Common myeloid progenitor, CD34-positive (primary cell): ENCODE results near the gene PTPN3.

ENCODE experiments used
- CTCF ChIA-PET: fragments of 350-600 bp; sonication (Branson Sonifier 250); formaldehyde crosslinking; loops from one replicate; lab custom pipeline; 2021; ENCODE audit warnings: antibody characterized with exemption; lab: Charles Lee
- POLR2A ChIA-PET: fragments of 350-600 bp; sonication (Branson Sonifier 250); formaldehyde crosslinking; loops from one replicate; lab custom pipeline; 2021; ENCODE audit warnings: antibody characterized with exemption; lab: Charles Lee
- DNase-seq, 3 donors: peaks; one replicate each; pipeline versions ENCODE4 v3.0.0 to v3.0.0-alpha.2; 2013
- H3K27ac ChIP-seq, 2 experiments: 1 replicate in 1 of 2; 2 replicates in 1 of 2; pipeline ENCODE4 v1.7.0; 2013; ENCODE audit warnings: inconsistent platforms in 2 of 2, low read length in 2 of 2, mild to moderate bottlenecking in 2 of 2, low read depth in 1 of 2, moderate library complexity in 1 of 2; ENCODE audit not compliant: severe bottlenecking in 2 of 2, insufficient read depth in 1 of 2, poor library complexity in 1 of 2
- H3K27me3 ChIP-seq, 5 experiments: replicated peaks in 2 of 5; 1 replicate in 3 of 5; 2 replicates in 2 of 5; pipeline versions ENCODE4 v1.6.1 to v1.7.0; 2013; ENCODE audit warnings: low read length in 4 of 5, mild to moderate bottlenecking in 2 of 5, moderate library complexity in 2 of 5, inconsistent platforms in 1 of 5; ENCODE audit not compliant: insufficient read depth in 5 of 5, control insufficient read depth in 4 of 5
- H3K36me3 ChIP-seq, 4 experiments: 1 replicate in 2 of 4; 2 replicates in 2 of 4; pipeline versions ENCODE4 v1.6.1 to v1.7.0; 2013; ENCODE audit warnings: low read length in 3 of 4, control low read depth in 1 of 4, mild to moderate bottlenecking in 1 of 4; ENCODE audit not compliant: control insufficient read depth in 4 of 4, insufficient read depth in 4 of 4
- H3K4me1 ChIP-seq, 4 experiments: 1 replicate in 3 of 4; 2 replicates in 1 of 4; pipeline versions ENCODE4 v1.6.1 to v1.7.1; 2013; ENCODE audit warnings: low read length in 3 of 4, mild to moderate bottlenecking in 3 of 4, control low read depth in 1 of 4, inconsistent platforms in 1 of 4, moderate library complexity in 1 of 4; ENCODE audit not compliant: control insufficient read depth in 4 of 4, insufficient read depth in 4 of 4; ENCODE audit errors: control extremely low read depth in 1 of 4
- H3K4me3 ChIP-seq, 7 experiments: 1 replicate in 4 of 7; 2 replicates in 3 of 7; pipeline versions ENCODE4 v1.5.1 to v1.7.0; 2013; ENCODE audit warnings: mild to moderate bottlenecking in 7 of 7, low read length in 6 of 7, moderate library complexity in 6 of 7, inconsistent platforms in 2 of 7, low read depth in 2 of 7, control low read depth in 1 of 7; ENCODE audit not compliant: insufficient read depth in 4 of 7, control insufficient read depth in 1 of 7; ENCODE audit errors: extremely low read depth in 1 of 7
- H3K9me3 ChIP-seq, 5 experiments: 1 replicate in 4 of 5; 2 replicates in 1 of 5; pipeline versions ENCODE4 v1.6.1 to v1.7.1; 2013; ENCODE audit warnings: low read length in 4 of 5, mild to moderate bottlenecking in 2 of 5, inconsistent platforms in 1 of 5, low read depth in 1 of 5, moderate library complexity in 1 of 5; ENCODE audit not compliant: control insufficient read depth in 4 of 5, insufficient read depth in 2 of 5; ENCODE audit errors: control extremely low read depth in 1 of 5
- WGBS: methylation state at CpG from one replicate; pipeline ENCODE4 v1.1.5; 2013; ENCODE audit not compliant: insufficient coverage; 5-methylcytosine and 5-hydroxymethylcytosine counted together

Gene PTPN3

DNA sequence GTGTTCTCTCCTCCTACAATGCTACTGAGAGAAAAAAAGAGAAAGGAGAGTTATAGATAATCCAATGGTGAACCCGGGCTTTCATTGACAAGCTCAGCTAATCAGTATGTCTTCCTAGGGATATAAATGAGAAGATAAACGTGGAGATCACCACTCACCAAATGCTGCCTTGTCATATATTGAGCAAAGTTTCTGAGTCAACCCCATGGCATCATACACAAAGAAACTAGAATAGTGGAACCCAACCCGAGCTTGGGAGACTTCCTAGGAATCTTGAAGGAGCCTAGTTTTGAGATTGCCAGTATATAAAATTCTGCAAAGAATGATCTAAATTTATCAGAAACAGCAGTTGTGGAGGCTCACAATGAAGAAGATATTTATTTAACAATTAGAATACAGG, 47.8 kb downstream of the PTPN3 start:
- CTCF ChIA-PET, result interaction anchor here (1.0 to 4.2 kb wide), 6 partner anchors 8 to 48 kb away, joined by 3 to 19 read pairs (median 3); no protein-coding TSS in a partner anchor

DNA sequence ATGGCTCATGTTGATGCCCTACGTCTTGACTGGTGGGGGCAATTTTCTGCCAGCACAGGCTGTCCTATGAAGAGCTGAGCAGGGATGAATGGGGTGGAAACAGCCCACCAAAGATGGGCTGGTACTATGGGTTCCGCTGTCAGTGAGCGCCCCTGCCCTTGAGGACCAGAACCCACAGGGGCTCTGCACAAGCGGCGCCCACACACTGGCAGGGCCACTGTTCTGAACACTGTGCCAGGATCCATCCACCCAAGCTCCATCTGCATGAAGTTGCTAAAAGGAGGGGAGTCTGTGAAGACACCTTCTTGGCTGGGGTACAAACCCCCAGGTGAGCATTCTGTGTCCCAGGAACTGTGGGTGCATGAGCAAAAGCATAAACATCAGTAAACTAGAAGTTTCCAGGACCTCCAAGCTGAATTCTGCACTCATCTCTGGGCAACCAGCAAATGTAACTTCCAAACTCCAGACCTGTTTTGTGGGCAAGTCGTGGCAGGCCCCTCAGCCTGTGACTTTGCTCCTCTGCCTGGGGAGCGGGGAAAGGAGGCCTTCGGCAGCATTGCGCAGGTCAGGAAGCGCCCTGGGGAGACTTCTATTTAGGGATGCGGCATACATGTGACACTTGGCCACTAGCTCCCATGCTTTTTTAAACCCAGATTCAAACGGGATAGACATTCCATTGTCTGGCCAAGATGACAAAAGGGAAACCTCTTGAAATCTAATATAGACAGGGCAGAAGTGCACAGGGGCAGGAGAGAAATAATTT, 48.9 kb downstream of the PTPN3 start:
- Histone ChIP-seq H3K27ac (no peak overlapping the region), H3K4me1 (peaks cover 0 to 3% (median 0%) of the 10 kb centered on the region in 4 experiments), H3K27me3 (peaks cover 11 to 93% (median 45%) of the 10 kb centered on the region in 5 experiments), H3K9me3 (no peaks in the 10 kb centered on the region), H3K36me3 (no peaks in the 10 kb centered on the region), H3K4me3 (no peak overlapping the region)
- 92% methylated on average over 9 of the region's 12 CpGs for WGBS
- CTCF ChIA-PET, result interaction anchor here (0.9 to 4.2 kb wide), 5 partner anchors 8 to 22 kb away, joined by 3 to 19 read pairs (median 3); no protein-coding TSS in a partner anchor
- no peak for DNase-seq
- POLR2A ChIA-PET, result interaction anchor here (0.7 kb wide), 1 partner anchor 24 kb away, joined by 5 read pairs; no protein-coding TSS in a partner anchor

More for the DNA sequence above, 47.8 kb downstream of the PTPN3 start:
- H3K36me3 ChIP-seq, result no peaks in the 10 kb centered on the region
- DNase-seq, result no peak
- no peaks in the 10 kb centered on the region for H3K9me3 ChIP-seq
- H3K27me3 ChIP-seq, result peaks cover 10 to 95% (median 48%) of the 10 kb centered on the region in 5 experiments
- H3K27ac ChIP-seq, result no peak overlapping the region
- H3K4me3 ChIP-seq, result no peak overlapping the region
- POLR2A ChIA-PET, result no interaction called here
- 80% methylated on average over 1 of the region's 3 CpGs for WGBS
- peaks cover 0 to 3% (median 0%) of the 10 kb centered on the region in 4 experiments for H3K4me1 ChIP-seq

GRCh38 chr9:109448223-109448622, 49.9 kb downstream of the PTPN3 start:
- Histone ChIP-seq H3K9me3 (no peaks in the 10 kb centered on the region), H3K36me3 (no peaks in the 10 kb centered on the region), H3K4me3 (no peak overlapping the region), H3K4me1 (peaks cover 0 to 3% (median 0%) of the 10 kb centered on the region in 4 experiments), H3K27me3 (peaks cover 12 to 93% (median 48%) of the 10 kb centered on the region in 5 experiments), H3K27ac (no peak overlapping the region)
- POLR2A ChIA-PET, result no interaction called here
- CTCF ChIA-PET, result interaction anchor here (1.1 to 4.2 kb wide), 4 partner anchors 11 to 23 kb away, joined by 3 to 19 read pairs (median 4); no protein-coding TSS in a partner anchor
- peak in 1 of 3 donors; percentile 10 for DNase-seq
- WGBS, result 100% methylated on average over 3 of the region's 3 CpGs

DNA sequence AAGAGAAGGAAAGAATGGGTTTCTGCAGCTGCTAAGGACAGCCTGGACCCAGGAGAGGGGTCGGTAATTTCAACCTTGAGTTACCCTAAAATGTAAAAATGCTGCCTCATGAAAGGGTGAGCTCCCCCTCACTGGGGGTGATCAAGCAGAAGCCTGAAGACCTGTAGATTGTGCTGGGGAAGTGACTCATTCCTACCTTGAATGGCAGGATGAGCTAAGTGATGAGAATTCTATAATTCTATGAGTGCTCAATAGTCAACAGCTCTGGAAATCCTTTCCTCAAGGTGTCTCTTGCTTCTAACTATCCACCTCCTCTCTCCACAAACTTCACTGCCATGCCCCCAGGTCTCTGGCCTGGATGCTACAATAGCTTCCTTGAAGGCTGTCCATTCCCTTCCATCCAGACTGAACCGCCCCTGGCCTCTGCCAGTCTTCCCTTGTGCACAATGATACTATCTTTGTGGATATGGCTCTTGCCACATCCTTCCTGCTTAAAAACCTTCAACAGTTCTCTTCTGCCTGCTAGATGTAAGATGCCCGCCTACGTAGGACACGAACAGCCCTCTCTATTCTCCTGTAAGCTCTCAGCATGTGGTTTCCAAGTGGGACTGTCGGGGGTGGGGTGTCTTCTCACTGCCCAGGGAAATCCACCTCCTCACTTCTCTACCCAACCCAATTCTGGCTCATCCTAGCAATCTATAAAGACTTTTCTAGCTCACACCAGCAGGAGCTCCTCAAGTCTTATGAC, 50.6 kb downstream of the PTPN3 start:
- 37% methylated on average over 6 of the region's 6 CpGs for WGBS
- Histone ChIP-seq H3K4me1 (peaks cover 0 to 3% (median 0%) of the 10 kb centered on the region in 4 experiments), H3K4me3 (no peak overlapping the region), H3K27ac (no peak overlapping the region), H3K36me3 (no peaks in the 10 kb centered on the region), H3K9me3 (no peaks in the 10 kb centered on the region), H3K27me3 (peaks cover 12 to 92% (median 46%) of the 10 kb centered on the region in 5 experiments)
- DNase-seq, result peak in 2 of 3 donors; percentile 19 to 28
- CTCF ChIA-PET, result interaction anchor here (0.6 to 4.2 kb wide), 5 partner anchors 12 to 37 kb away, joined by 3 to 19 read pairs (median 3); no protein-coding TSS in a partner anchor
- POLR2A ChIA-PET, result no interaction called here

DNA sequence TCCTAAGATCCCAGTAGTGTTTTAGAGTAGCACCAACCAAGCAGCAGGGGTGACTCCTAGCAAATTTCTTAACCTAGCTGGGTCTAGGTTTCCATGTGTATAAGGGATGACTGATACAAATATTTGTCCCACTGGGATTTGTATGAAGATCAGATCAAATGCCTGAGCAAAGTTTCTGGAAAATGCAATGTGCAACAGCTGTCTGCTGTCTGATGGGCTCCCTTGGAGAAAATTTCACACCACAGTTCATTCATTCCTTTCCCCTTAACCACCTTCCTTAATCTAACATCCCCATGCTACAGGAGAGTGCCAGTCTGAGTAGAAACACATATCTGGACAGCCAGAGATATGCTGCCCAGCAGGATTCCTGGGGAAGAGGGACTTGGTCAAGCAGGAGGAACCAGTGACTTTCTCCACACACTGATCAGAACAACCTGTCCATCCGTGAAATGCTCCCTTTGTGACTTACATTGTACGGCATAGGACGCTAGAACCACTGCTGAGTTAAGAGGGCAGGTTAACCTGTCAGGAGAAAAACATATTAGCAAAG, 53.3 kb downstream of the PTPN3 start:
- DNase-seq, result no peak
- H3K27me3 ChIP-seq, result peaks cover 10 to 97% (median 36%) of the 10 kb centered on the region in 5 experiments
- no peak overlapping the region for H3K4me3 ChIP-seq
- ChIA-PET POLR2A (no interaction called here), CTCF (interaction anchor here (1.3 to 1.4 kb wide), 2 partner anchors 9 to 25 kb away, joined by 3 to 4 read pairs; no protein-coding TSS in a partner anchor)
- peaks cover 0 to 3% (median 1%) of the 10 kb centered on the region in 4 experiments for H3K4me1 ChIP-seq
- WGBS, result 86% methylated on average over 2 of the region's 3 CpGs
- H3K9me3 ChIP-seq, result no peaks in the 10 kb centered on the region
- no peak overlapping the region for H3K27ac ChIP-seq
- no peaks in the 10 kb centered on the region for H3K36me3 ChIP-seq

- CTCF ChIA-PET, result interaction anchor here (1.0 to 1.3 kb wide), 5 partner anchors 8 to 28 kb away, joined by 3 to 4 read pairs (median 3); no protein-coding TSS in a partner anchor
- POLR2A ChIA-PET, result no interaction called here
- no peak for DNase-seq
Measured at GRCh38 chr9:109442716-109443115, 55.4 kb downstream of the PTPN3 start.

More at GRCh38 chr9:109442716-109443115, 55.4 kb downstream of the PTPN3 start:
- WGBS, result 83% methylated on average over 2 of the region's 2 CpGs
- Histone ChIP-seq H3K27me3 (peaks cover 9 to 96% (median 26%) of the 10 kb centered on the region in 5 experiments), H3K9me3 (no peaks in the 10 kb centered on the region), H3K36me3 (no peaks in the 10 kb centered on the region), H3K4me3 (no peak overlapping the region), H3K4me1 (peaks cover 0 to 3% (median 1%) of the 10 kb centered on the region in 4 experiments), H3K27ac (no peak overlapping the region)
